ENCODE data around the gene AQP12A.

DNA sequence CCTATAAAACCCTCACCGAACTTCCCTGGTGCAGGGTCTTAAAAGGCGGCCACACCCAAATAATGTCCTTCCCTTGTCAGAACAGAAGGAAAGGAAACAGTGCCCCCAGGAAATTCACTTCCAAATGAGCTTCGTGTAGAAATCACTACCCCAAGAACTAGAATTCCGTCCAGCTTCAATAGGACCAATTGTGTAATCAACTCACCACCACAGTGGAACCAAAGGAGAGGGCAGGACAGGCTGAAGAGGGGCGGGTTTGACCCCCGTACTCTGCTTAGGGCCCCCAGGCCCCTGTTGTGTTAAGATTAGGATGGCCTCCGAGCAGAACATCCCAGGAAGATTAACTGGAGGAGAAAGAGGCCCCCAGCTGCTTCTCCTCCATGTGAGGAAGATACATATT, 42.3 kb upstream of the AQP12A start:
- TF ChIP-seq ZNF76 (CRISPR knock-in tag; IDR thresholded peaks at IDR 0.05; ENCODE audit: borderline replicate concordance) = no peak
- TF ChIP-seq, protein P1, sequence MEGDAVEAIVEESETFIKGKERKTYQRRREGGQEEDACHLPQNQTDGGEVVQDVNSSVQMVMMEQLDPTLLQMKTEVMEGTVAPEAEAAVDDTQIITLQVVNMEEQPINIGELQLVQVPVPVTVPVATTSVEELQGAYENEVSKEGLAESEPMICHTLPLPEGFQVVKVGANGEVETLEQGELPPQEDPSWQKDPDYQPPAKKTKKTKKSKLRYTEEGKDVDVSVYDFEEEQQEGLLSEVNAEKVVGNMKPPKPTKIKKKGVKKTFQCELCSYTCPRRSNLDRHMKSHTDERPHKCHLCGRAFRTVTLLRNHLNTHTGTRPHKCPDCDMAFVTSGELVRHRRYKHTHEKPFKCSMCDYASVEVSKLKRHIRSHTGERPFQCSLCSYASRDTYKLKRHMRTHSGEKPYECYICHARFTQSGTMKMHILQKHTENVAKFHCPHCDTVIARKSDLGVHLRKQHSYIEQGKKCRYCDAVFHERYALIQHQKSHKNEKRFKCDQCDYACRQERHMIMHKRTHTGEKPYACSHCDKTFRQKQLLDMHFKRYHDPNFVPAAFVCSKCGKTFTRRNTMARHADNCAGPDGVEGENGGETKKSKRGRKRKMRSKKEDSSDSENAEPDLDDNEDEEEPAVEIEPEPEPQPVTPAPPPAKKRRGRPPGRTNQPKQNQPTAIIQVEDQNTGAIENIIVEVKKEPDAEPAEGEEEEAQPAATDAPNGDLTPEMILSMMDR (IDR thresholded peaks at IDR 0.05 in 2 of 3, conservative IDR thresholded peaks at IDR 0.05 in 1 of 3; ENCODE audit: insufficient read depth in 2 of 3, low read depth in 1 of 3, low read length in 3 of 3) = no peak
- TF ChIP-seq EP300 (IDR thresholded peaks at IDR 0.05; ENCODE audit: low read length) = no peak
- no peak for TF ChIP-seq ILK (tag; IDR thresholded peaks at IDR 0.05; ENCODE audit: borderline replicate concordance, low read depth)
- TF ChIP-seq JUND (IDR thresholded peaks at IDR 0.05; ENCODE audit: borderline replicate concordance, low read depth, low read length) = no peak
- no peak for TF ChIP-seq JUND (tag; IDR thresholded peaks at IDR 0.05; ENCODE audit: borderline replicate concordance, low read depth, low read length)
- TF ChIP-seq ZFP30 (CRISPR knock-in tag; IDR thresholded peaks at IDR 0.05; ENCODE audit: borderline replicate concordance) = no peak
- TF ChIP-seq MEF2D (tag; conservative IDR thresholded peaks at IDR 0.05; ENCODE audit: low read depth) = no peak
- TF ChIP-seq, protein P2, sequence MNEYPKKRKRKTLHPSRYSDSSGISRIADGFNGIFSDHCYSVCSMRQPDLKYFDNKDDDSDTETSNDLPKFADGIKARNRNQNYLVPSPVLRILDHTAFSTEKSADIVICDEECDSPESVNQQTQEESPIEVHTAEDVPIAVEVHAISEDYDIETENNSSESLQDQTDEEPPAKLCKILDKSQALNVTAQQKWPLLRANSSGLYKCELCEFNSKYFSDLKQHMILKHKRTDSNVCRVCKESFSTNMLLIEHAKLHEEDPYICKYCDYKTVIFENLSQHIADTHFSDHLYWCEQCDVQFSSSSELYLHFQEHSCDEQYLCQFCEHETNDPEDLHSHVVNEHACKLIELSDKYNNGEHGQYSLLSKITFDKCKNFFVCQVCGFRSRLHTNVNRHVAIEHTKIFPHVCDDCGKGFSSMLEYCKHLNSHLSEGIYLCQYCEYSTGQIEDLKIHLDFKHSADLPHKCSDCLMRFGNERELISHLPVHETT (CRISPR knock-in tag; conservative IDR thresholded peaks at IDR 0.05 in 1 of 2, IDR thresholded peaks at IDR 0.05 in 1 of 2) = no peak
- TF ChIP-seq, protein P3, sequence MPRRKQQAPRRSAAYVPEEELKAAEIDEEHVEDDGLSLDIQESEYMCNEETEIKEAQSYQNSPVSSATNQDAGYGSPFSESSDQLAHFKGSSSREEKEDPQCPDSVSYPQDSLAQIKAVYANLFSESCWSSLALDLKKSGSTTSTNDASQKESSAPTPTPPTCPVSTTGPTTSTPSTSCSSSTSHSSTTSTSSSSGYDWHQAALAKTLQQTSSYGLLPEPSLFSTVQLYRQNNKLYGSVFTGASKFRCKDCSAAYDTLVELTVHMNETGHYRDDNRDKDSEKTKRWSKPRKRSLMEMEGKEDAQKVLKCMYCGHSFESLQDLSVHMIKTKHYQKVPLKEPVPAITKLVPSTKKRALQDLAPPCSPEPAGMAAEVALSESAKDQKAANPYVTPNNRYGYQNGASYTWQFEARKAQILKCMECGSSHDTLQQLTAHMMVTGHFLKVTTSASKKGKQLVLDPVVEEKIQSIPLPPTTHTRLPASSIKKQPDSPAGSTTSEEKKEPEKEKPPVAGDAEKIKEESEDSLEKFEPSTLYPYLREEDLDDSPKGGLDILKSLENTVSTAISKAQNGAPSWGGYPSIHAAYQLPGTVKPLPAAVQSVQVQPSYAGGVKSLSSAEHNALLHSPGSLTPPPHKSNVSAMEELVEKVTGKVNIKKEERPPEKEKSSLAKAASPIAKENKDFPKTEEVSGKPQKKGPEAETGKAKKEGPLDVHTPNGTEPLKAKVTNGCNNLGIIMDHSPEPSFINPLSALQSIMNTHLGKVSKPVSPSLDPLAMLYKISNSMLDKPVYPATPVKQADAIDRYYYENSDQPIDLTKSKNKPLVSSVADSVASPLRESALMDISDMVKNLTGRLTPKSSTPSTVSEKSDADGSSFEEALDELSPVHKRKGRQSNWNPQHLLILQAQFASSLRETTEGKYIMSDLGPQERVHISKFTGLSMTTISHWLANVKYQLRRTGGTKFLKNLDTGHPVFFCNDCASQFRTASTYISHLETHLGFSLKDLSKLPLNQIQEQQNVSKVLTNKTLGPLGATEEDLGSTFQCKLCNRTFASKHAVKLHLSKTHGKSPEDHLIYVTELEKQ (CRISPR knock-in tag; IDR thresholded peaks at IDR 0.05) = no peak
- TF ChIP-seq CREB1 (IDR thresholded peaks at IDR 0.05) = no peak
- TF ChIP-seq CREB1 (CRISPR knock-in tag; IDR thresholded peaks at IDR 0.05) = no peak
- no peak for TF ChIP-seq EZH2 (IDR thresholded peaks at IDR 0.05; ENCODE audit: borderline replicate concordance, low read depth, low read length)
- TF ChIP-seq MYNN (IDR thresholded peaks at IDR 0.05) = no peak
- TF ChIP-seq MYNN (CRISPR knock-in tag; IDR thresholded peaks at IDR 0.05) = no peak
- no peak for TF ChIP-seq MYC (IDR thresholded peaks at IDR 0.05; ENCODE audit: low read depth, low read length)
- TF ChIP-seq MYC (CRISPR knock-in tag; IDR thresholded peaks at IDR 0.05; ENCODE audit: borderline replicate concordance, low read depth) = no peak
